HG02763 (cell line): Measurements from ENCODE around the gene HEG1.

Experiments used
- ATAC-seq: cut with Tn5 transposase; IDR thresholded peaks from one replicate; pipeline ENCODE4 v1.9.1; 2021; ENCODE audit warnings: mild to moderate bottlenecking, moderate library complexity; ENCODE audit not compliant: unreplicated experiment

Gene HEG1

DNA sequence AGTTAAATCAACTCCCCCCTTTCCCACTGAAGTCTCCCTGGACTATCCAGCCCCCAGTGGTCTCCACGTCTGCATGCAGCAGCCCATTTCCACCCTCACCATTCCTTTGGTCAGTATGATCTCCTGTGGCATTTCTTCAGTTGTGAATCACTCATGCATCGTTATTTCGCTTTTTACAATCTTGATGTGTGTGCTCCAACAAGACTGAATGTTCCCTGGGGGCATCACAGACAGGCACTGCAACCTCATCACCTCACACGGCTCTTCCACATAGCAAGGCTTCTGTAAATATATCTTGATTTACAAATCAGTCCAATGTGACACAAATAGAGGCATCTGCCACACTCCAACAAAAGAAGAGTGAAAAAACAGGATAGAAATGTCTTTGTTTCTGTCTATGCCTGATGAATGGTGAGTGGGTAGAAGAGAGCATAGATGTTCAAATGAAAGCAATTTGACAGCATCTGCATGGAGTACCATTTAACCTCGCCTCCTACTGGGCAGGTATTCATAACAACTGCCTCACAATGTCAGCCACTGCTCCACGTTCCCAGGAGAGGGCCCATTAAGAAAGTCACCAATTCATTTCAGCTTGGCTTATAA is 5.2 kb downstream of the HEG1 start:
- no peak for ATAC-seq

GRCh38 chr3:125048282-125048681 is 7.5 kb downstream of the HEG1 start:
- ATAC-seq = no peak

- ATAC-seq = no peak
These were observed 9.8 kb downstream of the HEG1 start for GRCh38 chr3:125045965-125046364.

GRCh38 chr3:125045194-125045593 is 10.6 kb downstream of the HEG1 start:
- ATAC-seq = no peak

- ATAC-seq = no peak
These were observed 12.1 kb downstream of the HEG1 start for GRCh38 chr3:125043599-125044151.

- ATAC-seq = no peak
These were observed 12.9 kb downstream of the HEG1 start for GRCh38 chr3:125042725-125043406.

GRCh38 chr3:125039131-125040100 is 16.4 kb downstream of the HEG1 start:
- ATAC-seq = no peak

- no peak for ATAC-seq
These were observed 18.2 kb downstream of the HEG1 start for GRCh38 chr3:125037498-125038150.

DNA sequence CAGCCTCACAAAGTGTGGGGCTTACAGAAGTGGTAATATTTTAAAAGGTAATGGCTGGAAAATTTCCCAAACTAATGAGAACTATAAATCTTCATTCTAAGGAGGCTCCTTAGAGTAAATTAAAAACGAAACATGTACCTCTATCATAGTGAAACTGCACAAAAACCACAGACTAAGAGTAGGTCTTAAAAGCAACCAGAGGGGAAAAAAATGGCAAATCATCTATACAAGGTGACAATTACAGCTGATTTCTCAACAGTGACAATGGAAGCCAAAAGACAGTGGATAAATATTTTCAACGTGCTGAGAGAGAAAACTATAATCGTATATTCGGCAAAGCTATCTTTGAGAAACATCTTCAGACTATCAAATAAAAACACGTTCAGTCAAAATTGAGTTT is 20.6 kb downstream of the HEG1 start:
- ATAC-seq = peak; percentile 64

DNA sequence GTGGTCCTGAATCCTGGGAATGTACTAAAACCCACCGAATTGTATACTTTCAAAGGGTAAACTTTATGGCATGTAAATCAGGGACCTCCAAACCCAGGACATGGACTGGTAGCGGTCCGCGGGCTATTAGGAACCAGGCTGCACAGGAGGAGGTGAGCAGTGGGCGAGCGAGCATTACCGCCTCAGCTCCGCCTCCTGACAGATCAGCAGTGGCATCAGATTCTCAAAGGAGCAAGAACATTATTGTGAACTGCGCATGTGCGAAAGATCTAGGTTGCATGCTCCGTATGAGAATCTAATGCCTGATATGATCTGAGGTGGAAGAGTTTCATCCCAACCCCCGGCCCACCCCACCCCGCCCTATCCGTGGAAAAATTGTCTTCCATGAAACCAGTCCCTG is 22.2 kb downstream of the HEG1 start:
- no peak for ATAC-seq

DNA sequence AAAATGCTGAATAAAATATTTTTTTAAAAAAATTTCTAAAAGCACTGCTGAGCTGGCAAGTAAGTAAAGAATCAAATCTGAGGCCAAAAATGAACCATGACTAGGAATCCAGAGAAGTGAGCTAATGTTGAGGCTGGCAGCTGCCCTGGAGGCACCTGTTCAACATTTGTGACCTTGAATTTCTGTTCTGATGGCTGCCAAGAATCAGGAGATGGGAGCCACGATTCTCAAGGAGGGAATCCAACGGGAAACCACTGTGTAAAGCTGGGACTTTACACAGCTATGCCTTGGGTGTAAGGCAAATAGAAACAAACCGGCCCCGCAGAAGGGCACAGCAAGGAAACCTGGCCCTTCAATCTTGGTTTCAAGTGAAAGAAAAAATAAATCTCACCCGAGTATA is 22.7 kb downstream of the HEG1 start:
- ATAC-seq = no peak

DNA sequence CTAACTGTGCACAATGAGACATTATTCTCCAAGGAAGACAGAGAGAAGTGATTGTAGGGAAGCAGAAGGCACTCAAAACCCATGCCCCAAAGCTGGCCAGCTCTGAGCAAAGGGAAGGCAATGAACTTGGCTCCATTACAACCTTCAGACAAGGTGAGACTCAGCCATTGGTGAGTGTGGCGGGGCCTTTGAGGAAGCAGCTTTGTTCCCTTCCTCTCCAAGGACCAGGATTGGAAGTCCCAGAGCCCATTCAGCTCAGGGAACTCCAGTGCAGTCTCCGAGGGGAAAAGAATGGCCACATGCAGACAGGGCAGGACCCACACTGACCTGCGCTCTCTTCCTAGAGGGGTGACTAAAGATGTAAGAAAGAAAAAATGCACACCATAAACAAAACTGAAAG is 23.1 kb downstream of the HEG1 start:
- ATAC-seq = no peak

DNA sequence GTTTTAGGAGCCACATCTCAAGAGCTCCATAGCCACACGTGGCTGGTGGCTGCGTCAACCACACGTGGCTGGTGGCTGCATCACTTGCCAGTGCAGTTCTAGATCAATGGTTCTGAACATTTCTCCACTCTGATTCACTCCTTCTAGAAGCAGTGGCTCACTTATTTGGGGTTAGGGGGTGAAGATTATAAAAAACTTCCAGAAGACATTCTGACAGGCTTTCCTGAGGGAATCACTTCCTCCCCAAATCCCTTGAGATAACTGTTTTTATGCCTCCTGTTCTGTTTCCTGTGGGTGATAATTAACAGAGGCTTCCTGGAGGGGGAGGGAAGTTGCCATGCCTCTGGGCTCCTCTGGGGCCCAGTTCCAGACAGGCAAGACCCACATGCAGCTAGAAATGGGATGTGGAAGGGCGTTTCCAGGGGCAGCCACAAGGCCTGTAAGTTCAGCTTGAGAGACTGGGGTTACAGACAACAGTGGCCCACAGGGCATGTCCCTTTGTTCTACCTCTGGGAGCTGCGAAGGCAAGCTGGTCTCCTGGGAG is 23.6 kb downstream of the HEG1 start:
- no peak for ATAC-seq

- no peak for ATAC-seq
These were observed 24.3 kb downstream of the HEG1 start for GRCh38 chr3:125031544-125031943.

DNA sequence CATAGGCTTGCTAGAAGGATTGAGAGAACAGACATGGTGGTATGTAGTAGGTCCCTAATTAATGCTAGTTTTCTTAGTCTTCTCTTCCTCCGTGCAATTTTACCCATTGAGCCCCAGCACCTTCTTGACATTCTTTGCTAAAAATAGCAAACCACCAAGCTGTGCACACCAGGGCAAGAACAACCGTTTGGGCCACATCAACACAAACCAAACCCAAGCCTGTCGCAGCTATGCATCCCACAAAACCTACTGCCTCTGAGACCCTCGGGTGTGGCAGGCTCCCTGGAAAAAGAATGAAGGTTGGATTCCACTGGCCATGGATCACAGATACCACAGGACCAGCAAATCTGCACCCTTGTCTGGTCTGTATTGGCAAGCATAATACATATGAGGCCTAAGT is 27.1 kb downstream of the HEG1 start:
- ATAC-seq = no peak

DNA sequence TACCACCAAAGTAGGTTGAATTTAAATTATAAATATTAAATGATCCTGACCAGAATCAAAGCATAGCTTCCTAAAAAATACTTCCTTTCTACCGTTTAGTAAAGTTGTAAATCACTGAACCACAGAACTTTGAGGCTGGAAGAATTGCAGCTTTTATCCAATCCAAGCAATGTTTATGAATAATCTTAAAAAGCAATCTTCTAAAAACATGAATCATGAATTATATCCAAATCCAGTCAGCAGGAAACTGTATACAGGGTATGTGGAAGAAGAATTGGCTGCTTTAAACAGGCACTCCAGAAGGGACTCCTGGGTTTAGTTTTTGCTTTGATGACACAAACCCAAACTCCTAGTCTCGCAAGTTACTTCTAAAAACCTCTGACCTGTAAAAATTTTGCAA is 30.2 kb downstream of the HEG1 start:
- ATAC-seq = no peak

GRCh38 chr3:125024817-125025216 is 31.0 kb downstream of the HEG1 start:
- no peak for ATAC-seq

DNA sequence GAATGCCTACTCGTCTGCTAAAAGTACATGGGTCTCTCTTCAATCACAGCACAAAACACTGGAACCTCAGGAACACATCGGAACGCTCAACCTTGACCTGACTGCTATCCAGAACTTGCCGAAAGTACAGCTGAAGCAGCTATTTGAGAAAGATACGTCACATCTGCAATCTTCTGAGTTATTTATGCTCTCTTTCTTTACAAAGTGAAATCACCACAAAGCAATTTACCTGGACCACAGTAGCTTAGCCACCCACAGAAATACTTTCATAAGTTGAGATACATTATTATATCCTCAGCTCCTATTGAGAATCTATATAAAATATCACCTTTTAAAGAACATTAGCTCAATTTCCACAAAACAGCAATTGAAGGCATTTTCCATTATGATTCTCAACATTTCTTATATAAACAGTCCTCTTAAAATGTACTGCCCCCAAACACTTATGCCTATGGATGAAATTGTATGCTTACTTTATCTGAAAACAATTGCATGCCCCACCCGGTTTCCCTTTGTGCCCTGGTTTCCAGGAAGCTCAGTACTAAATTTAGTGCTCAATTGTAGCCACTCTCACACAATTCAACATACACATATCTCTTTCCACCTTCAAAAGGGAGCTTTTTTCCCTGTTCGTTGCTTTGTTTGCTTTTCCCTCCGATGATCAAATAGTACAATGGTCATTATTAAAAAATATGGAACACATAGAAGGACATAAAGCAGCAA is 31.8 kb downstream of the HEG1 start:
- no peak for ATAC-seq

DNA sequence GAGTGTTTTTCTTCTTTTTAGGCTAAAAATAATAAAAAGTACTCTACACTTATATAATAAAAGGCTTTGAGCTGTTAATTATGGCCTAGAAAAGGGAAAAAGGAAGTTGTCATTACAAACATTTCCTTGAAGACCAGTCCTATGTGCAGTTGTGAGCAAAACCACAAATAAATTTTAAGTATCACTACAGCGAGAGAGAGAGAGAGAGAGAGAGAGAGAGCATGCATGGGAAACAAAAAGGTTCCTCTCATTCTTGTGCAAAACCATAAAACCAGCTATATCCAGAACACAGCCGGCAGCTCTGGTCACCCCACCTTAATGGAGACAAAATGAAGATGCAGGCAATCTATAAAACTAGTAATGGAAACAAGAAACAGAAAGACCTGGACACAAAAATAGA is 33.6 kb downstream of the HEG1 start:
- no peak for ATAC-seq

GRCh38 chr3:125019271-125019670 is 36.5 kb downstream of the HEG1 start:
- ATAC-seq = no peak
